PC-9 (cell line): ENCODE data around the gene SCN8A. TPM values are rescaled to one million over a fixed set of nuclear protein-coding genes. Genes with fewer than 3 reads are reported as not detected.

Source experiments
- BruUV-seq: library from RNA; stranded (reverse); fragments of 400-500 nt; replicated peaks from 2 replicates; lab custom pipeline; 2021; lab: Mats Ljungman, UMichigan
- CTCF ChIA-PET: fragments of 300-600 bp; sonication (Branson Sonifier 250); formaldehyde crosslinking; loops from one replicate; lab custom pipeline; 2022; ENCODE audit warnings: antibody characterized with exemption; lab: Charles Lee
- POLR2A ChIA-PET: fragments of 300-600 bp; sonication (Branson Sonifier 250); formaldehyde crosslinking; loops from one replicate; lab custom pipeline; 2022; ENCODE audit warnings: antibody characterized with exemption; ENCODE audit not compliant: unreplicated experiment; lab: Charles Lee
- DNase-seq, 2 experiments: peaks; one replicate each; pipeline versions ENCODE4 v3.0.0 to v3.0.0-alpha.2; 2015 to 2022; ENCODE audit warnings: mixed read lengths in 1 of 2
- H2AFZ ChIP-seq: fragments of 200-600 bp; sonication (generic); 2 replicates; pipeline ENCODE4 v1.8.1; 2017; ENCODE audit warnings: antibody characterized with exemption
- H3F3A ChIP-seq: fragments of 200-600 bp; sonication (generic); 2 replicates; pipeline ENCODE4 v1.8.1; 2017; ENCODE audit warnings: antibody characterized with exemption, mild to moderate bottlenecking, low read depth; ENCODE audit not compliant: insufficient read depth
- H3K27ac ChIP-seq: fragments of 200-600 bp; sonication (generic); 2 replicates; pipeline ENCODE4 v1.6.1; 2016; ENCODE audit warnings: mixed run types
- H3K27me3 ChIP-seq: fragments of 200-600 bp; sonication (generic); 2 replicates; pipeline ENCODE4 v1.6.1; 2016; ENCODE audit warnings: low read depth, mixed run types; ENCODE audit not compliant: insufficient read depth
- H3K36me3 ChIP-seq: fragments of 200-600 bp; sonication (generic); 2 replicates; pipeline ENCODE4 v1.6.1; 2016; ENCODE audit warnings: low read depth, mixed run types
- H3K4me1 ChIP-seq: fragments of 200-600 bp; sonication (generic); replicated peaks from 2 replicates; pipeline ENCODE4 v1.6.1; 2016; ENCODE audit warnings: mixed run types; ENCODE audit not compliant: insufficient read depth
- H3K4me2 ChIP-seq: fragments of 200-600 bp; sonication (generic); 2 replicates; pipeline ENCODE4 v1.6.1; 2017; ENCODE audit warnings: mixed run types
- H3K4me3 ChIP-seq: fragments of 200-600 bp; sonication (generic); 2 replicates; pipeline ENCODE4 v1.6.1; 2016; ENCODE audit warnings: mixed run types
- H3K79me2 ChIP-seq: fragments of 200-600 bp; sonication (generic); 2 replicates; pipeline ENCODE4 v1.6.1; 2017; ENCODE audit warnings: low read depth, mixed run types
- H3K9me2 ChIP-seq: fragments of 200-600 bp; sonication (generic); 2 replicates; pipeline ENCODE4 v1.8.1; 2017; ENCODE audit warnings: mild to moderate bottlenecking; ENCODE audit not compliant: insufficient read depth
- H3K9me3 ChIP-seq: fragments of 200-600 bp; sonication (generic); 2 replicates; pipeline ENCODE4 v1.8.1; 2016; ENCODE audit warnings: low read depth; ENCODE audit not compliant: insufficient read depth
- H4K20me1 ChIP-seq: fragments of 200-600 bp; sonication (generic); 2 replicates; pipeline ENCODE4 v1.8.1; 2017; ENCODE audit not compliant: insufficient read depth
- EZH2 ChIP-seq: fragments of 200-600 bp; sonication (generic); IDR thresholded peaks from 2 replicates; pipeline ENCODE4 v1.8.0; 2017; ENCODE audit warnings: antibody characterized with exemption, low read depth
- intact Hi-C: fragments of 100-400 bp; cut with micrococcal nuclease; formaldehyde crosslinking; loops from one replicate; pipeline ENCODE4 v1.10.0; 2022; ENCODE audit not compliant: unreplicated experiment
- total RNA-seq: library from RNA; stranded (reverse); gene quantifications from 2 replicates; pipeline ENCODE4 v1.2.3, GENCODE V29; 2021
- TF ChIP-seq, protein P1 (sequence below): fragments of 200-600 bp; sonication (generic); conservative IDR thresholded peaks from 2 replicates; pipeline ENCODE4 v1.6.1; 2017; ENCODE audit warnings: mixed run types, antibody characterized with exemption, mild to moderate bottlenecking, moderate library complexity

SCN8A gene
- total RNA-seq, 1 experiment from 2014 or later = 0.17 TPM

DNA sequence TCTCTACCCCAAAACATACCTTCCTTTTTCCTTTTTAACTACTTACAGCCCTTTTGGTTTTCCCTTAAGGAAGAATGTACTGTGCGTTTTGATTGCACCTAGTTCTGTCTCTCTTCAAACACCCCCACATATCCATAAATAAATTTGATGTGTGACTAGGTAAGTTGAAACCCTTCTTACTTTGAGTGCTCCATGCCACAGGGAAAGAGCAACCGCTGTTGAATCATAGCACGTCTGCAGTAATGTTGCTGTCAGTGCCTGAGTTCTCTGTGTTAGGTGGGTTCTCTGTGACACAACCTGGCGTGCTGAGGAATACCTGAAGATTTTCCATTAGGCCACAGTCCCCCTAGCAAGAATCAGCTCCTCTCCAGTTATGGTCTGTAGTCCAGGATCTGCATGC lies 155.4 kb downstream of the SCN8A start:
- Histone ChIP-seq H3F3A (no peaks in the 10 kb centered on the region), H3K79me2 (no peaks in the 10 kb centered on the region), H3K9me3 (no peaks in the 10 kb centered on the region), H3K27me3 (peaks cover 63% of the 10 kb centered on the region), H3K4me3 (no peak overlapping the region), H4K20me1 (no peaks in the 10 kb centered on the region), H3K9me2 (no peaks in the 10 kb centered on the region), H2AFZ (no peak overlapping the region), H3K27ac (no peak overlapping the region), H3K36me3 (no peaks in the 10 kb centered on the region), H3K4me2 (no peak overlapping the region), H3K4me1 (no peaks in the 10 kb centered on the region)
- intact Hi-C loops = no loop called here
- no TSS peak for BruUV-seq
- TF ChIP-seq, protein P1, sequence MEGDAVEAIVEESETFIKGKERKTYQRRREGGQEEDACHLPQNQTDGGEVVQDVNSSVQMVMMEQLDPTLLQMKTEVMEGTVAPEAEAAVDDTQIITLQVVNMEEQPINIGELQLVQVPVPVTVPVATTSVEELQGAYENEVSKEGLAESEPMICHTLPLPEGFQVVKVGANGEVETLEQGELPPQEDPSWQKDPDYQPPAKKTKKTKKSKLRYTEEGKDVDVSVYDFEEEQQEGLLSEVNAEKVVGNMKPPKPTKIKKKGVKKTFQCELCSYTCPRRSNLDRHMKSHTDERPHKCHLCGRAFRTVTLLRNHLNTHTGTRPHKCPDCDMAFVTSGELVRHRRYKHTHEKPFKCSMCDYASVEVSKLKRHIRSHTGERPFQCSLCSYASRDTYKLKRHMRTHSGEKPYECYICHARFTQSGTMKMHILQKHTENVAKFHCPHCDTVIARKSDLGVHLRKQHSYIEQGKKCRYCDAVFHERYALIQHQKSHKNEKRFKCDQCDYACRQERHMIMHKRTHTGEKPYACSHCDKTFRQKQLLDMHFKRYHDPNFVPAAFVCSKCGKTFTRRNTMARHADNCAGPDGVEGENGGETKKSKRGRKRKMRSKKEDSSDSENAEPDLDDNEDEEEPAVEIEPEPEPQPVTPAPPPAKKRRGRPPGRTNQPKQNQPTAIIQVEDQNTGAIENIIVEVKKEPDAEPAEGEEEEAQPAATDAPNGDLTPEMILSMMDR = no peak
- no peak for TF ChIP-seq EZH2
- ChIA-PET POLR2A (no interaction called here), CTCF (no interaction called here)
- DNase-seq = no peak

DNA sequence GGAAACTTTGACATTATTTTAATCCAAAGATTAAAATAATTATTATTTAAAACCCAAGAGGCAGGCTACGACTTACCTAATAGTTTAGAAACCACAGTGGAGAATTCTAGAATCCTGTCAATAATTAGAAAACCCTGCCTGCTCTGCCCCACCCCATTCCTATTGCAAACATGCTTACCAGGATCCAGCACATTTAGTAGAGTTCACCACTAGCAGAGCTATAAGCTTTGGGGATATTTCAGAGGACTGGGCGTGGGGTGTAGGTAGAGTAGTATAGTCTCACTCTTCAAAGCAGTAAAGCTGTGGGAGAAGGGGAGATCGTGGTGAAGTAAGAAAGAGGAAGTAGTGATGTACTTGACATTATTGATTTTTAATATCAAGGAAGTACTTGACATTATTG lies 157.2 kb downstream of the SCN8A start:
- intact Hi-C loops = no loop called here
- no peaks in the 10 kb centered on the region for H3K4me1 ChIP-seq
- H3F3A ChIP-seq = no peaks in the 10 kb centered on the region
- no peaks in the 10 kb centered on the region for H3K79me2 ChIP-seq
- no peaks in the 10 kb centered on the region for H4K20me1 ChIP-seq
- no peak overlapping the region for H2AFZ ChIP-seq
- no peak overlapping the region for H3K4me2 ChIP-seq
- TF ChIP-seq EZH2 = no peak
- TF ChIP-seq, protein P1 = no peak
- H3K27me3 ChIP-seq = peaks cover 54% of the 10 kb centered on the region
- no peak overlapping the region for H3K4me3 ChIP-seq
- ChIA-PET POLR2A (no interaction called here), CTCF (no interaction called here)
- H3K9me3 ChIP-seq = no peaks in the 10 kb centered on the region
- no peak for DNase-seq
- no peak overlapping the region for H3K27ac ChIP-seq
- no TSS peak for BruUV-seq
- no peaks in the 10 kb centered on the region for H3K36me3 ChIP-seq
- H3K9me2 ChIP-seq = no peaks in the 10 kb centered on the region

DNA sequence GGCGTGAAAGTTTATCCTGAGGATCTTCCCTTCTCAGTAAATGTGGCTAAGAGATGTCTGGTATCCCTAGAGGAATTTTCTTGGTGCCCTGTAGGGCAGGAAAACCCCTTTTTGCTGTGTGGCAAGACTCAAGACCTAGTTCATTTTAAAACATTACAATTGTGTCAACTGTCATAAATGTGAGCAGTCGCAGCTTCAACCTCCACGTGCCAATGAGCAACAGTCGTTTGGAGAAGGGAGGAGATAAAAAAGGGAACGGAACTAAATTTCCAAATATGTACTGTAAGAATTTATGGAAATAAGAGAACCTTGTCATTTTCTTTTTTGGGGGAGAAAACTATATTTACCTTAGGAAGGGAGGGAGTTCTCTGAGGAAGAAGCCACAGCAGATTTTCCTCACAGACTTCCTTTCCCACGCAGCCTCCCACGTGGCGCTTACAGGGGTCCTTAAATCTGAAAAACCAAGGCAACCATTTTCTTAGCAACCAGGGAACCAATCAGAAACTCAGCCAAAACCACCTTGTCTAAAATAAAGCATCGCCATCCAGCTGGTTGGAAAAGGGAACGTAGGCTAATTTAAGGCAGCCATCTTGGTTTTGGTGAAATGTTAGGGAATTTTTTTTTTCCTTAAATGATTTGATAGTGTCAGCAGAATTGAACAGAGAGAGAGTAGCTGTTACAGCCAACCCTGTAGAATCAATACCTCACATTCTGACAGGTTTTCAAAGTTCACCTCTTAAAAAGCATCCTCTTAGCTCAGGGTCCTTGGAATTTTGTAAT lies 158.4 kb downstream of the SCN8A start:
- Histone ChIP-seq H3K27ac (no peak overlapping the region), H3K79me2 (no peaks in the 10 kb centered on the region), H3K4me1 (no peaks in the 10 kb centered on the region), H3K4me2 (no peak overlapping the region), H3F3A (no peaks in the 10 kb centered on the region), H4K20me1 (no peaks in the 10 kb centered on the region), H2AFZ (no peak overlapping the region), H3K4me3 (no peak overlapping the region), H3K9me3 (no peaks in the 10 kb centered on the region), H3K9me2 (no peaks in the 10 kb centered on the region), H3K27me3 (peaks cover 43% of the 10 kb centered on the region), H3K36me3 (no peaks in the 10 kb centered on the region)
- no TSS peak for BruUV-seq
- ChIA-PET POLR2A (interaction anchor here (0.7 kb wide), 1 partner anchor 202 kb away, joined by 4 read pairs; no protein-coding TSS in a partner anchor), CTCF (no interaction called here)
- intact Hi-C loops = no loop called here
- DNase-seq = no peak
- TF ChIP-seq, protein P1 = no peak
- no peak for TF ChIP-seq EZH2
